KMS-11 (cell line): ENCODE measurements around the gene ACVR1.

ENCODE experiments used
- H2AFZ ChIP-seq: fragments of 200-600 bp; sonication (generic); 2 replicates; pipeline ENCODE4 v1.6.1; 2016; ENCODE audit warnings: antibody characterized with exemption, mixed run types, low read depth
- H3K27ac ChIP-seq: fragments of 200-600 bp; sonication (generic); 2 replicates; pipeline ENCODE4 v1.6.1; 2016; ENCODE audit warnings: mild to moderate bottlenecking, mixed run types
- H3K27me3 ChIP-seq: fragments of 200-600 bp; sonication (generic); 2 replicates; pipeline ENCODE4 v1.6.1; 2017; ENCODE audit warnings: mild to moderate bottlenecking, low read depth, mixed run types, moderate library complexity; ENCODE audit not compliant: insufficient read depth
- H3K36me3 ChIP-seq: fragments of 200-600 bp; sonication (generic); 2 replicates; pipeline ENCODE4 v1.6.1; 2017; ENCODE audit warnings: mild to moderate bottlenecking, mixed run types; ENCODE audit not compliant: insufficient read depth
- H3K4me1 ChIP-seq: fragments of 200-600 bp; sonication (generic); 2 replicates; pipeline ENCODE4 v1.6.1; 2016; ENCODE audit warnings: mild to moderate bottlenecking, low read depth, mixed run types; ENCODE audit not compliant: poor library complexity, severe bottlenecking
- H3K4me2 ChIP-seq: fragments of 200-600 bp; sonication (generic); 2 replicates; pipeline ENCODE4 v1.7.0; 2016; ENCODE audit warnings: mild to moderate bottlenecking, mixed run types
- H3K4me3 ChIP-seq: fragments of 200-600 bp; sonication (generic); IDR thresholded peaks from 2 replicates; pipeline ENCODE4 v1.6.1; 2017; ENCODE audit warnings: low read depth, low read length, mixed read lengths; ENCODE audit not compliant: insufficient read depth
- H3K79me2 ChIP-seq: fragments of 200-600 bp; sonication (generic); 2 replicates; pipeline ENCODE4 v1.6.1; 2016; ENCODE audit warnings: low read depth, mixed run types; ENCODE audit not compliant: insufficient read depth
- H3K9ac ChIP-seq: fragments of 200-600 bp; sonication (generic); 2 replicates; pipeline ENCODE4 v1.6.1; 2016; ENCODE audit warnings: mild to moderate bottlenecking, mixed run types
- H4K20me1 ChIP-seq: fragments of 200-600 bp; sonication (generic); 2 replicates; pipeline ENCODE4 v1.6.1; 2016; ENCODE audit warnings: mild to moderate bottlenecking, mixed run types; ENCODE audit not compliant: insufficient read depth
- TF ChIP-seq, protein P1 (sequence below): fragments of 200-600 bp; sonication (generic); conservative IDR thresholded peaks from 2 replicates; pipeline ENCODE4 v1.6.1; 2017; ENCODE audit warnings: low read depth, mild to moderate bottlenecking, antibody characterized with exemption, low read length, moderate library complexity, mixed read lengths

Gene ACVR1

DNA sequence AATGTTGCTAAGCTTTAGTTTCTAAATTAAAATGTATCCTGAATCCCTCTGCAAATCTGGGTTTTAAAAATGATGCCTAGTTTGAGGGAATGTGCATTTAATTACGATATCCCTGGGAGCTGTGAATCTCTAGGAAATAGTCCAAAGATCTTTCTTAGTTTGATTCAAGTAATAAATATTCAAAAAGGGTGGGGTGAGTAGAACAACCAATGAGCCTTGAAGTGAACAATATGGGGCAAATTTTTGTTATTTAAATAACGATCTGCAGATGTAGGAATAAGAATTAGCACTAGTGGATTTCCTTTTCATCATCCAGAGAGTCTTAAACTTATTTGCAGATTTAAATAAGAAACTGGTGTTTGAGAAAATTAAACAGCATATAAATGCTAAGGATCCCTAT lies 106.3 kb downstream of the ACVR1 start:
- no peaks in the 10 kb centered on the region for H3K36me3 ChIP-seq

DNA sequence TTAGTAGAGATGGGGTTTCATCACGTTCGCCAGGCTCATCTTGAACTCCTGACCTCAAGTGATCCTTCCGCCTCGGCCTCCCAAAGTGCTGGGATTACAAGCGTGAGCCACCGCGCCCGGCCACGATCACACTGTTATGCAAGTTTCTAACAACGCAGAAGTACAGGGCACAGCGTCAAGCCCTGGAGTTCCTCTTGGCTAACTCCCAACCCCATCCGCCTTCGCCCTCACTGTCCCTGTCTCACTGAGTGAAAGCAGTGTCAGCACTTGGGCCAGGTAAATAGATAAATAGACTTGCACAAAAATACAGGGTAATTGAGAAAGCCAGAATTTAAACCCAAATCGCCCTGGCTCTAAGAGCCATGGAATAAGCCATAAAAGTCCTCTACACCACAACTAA lies 111.7 kb downstream of the ACVR1 start:
- TF ChIP-seq, protein P1, sequence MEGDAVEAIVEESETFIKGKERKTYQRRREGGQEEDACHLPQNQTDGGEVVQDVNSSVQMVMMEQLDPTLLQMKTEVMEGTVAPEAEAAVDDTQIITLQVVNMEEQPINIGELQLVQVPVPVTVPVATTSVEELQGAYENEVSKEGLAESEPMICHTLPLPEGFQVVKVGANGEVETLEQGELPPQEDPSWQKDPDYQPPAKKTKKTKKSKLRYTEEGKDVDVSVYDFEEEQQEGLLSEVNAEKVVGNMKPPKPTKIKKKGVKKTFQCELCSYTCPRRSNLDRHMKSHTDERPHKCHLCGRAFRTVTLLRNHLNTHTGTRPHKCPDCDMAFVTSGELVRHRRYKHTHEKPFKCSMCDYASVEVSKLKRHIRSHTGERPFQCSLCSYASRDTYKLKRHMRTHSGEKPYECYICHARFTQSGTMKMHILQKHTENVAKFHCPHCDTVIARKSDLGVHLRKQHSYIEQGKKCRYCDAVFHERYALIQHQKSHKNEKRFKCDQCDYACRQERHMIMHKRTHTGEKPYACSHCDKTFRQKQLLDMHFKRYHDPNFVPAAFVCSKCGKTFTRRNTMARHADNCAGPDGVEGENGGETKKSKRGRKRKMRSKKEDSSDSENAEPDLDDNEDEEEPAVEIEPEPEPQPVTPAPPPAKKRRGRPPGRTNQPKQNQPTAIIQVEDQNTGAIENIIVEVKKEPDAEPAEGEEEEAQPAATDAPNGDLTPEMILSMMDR, result no peak
- no peak overlapping the region for H3K9ac ChIP-seq
- H3K79me2 ChIP-seq, result no peaks in the 10 kb centered on the region
- H3K27me3 ChIP-seq, result no peaks in the 10 kb centered on the region
- no peak overlapping the region for H3K4me3 ChIP-seq
- no peak overlapping the region for H3K27ac ChIP-seq
- no peak overlapping the region for H2AFZ ChIP-seq
- no peaks in the 10 kb centered on the region for H4K20me1 ChIP-seq
- H3K4me1 ChIP-seq, result no peaks in the 10 kb centered on the region
- no peaks in the 10 kb centered on the region for H3K36me3 ChIP-seq
- H3K4me2 ChIP-seq, result no peak overlapping the region

More for the DNA sequence above, 106.3 kb downstream of the ACVR1 start:
- H3K79me2 ChIP-seq, result no peaks in the 10 kb centered on the region
- H3K9ac ChIP-seq, result no peak overlapping the region
- TF ChIP-seq, protein P1, result no peak
- H3K27ac ChIP-seq, result no peak overlapping the region
- H3K4me2 ChIP-seq, result no peak overlapping the region
- H3K27me3 ChIP-seq, result no peaks in the 10 kb centered on the region
- no peaks in the 10 kb centered on the region for H4K20me1 ChIP-seq
- H3K4me3 ChIP-seq, result no peak overlapping the region
- no peak overlapping the region for H2AFZ ChIP-seq
- no peaks in the 10 kb centered on the region for H3K4me1 ChIP-seq

DNA sequence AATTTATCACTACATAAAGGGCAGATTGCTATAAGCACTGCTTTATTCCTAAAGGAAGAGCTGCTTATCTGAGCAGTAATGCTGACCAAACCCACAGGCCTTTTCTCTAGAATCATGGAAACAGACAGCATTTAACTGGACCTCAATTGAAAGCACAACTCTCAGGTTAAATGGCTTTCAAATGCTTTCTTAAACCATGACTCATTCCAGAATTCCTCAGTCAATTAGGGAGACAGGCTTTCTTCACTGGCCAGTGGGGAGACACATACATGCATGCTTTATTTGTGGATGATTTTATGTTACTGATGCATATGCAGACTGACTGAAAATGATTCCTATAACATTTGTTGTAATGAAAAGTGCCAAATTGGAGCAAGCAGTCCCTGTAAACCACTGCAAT lies 114.6 kb downstream of the ACVR1 start:
- Histone ChIP-seq H3K4me3 (no peak overlapping the region), H3K36me3 (no peaks in the 10 kb centered on the region), H3K27ac (no peak overlapping the region), H3K79me2 (no peaks in the 10 kb centered on the region), H3K4me1 (no peaks in the 10 kb centered on the region), H3K4me2 (no peak overlapping the region), H3K27me3 (no peaks in the 10 kb centered on the region), H3K9ac (no peak overlapping the region), H4K20me1 (no peaks in the 10 kb centered on the region), H2AFZ (no peak overlapping the region)
- TF ChIP-seq, protein P1, result no peak

DNA sequence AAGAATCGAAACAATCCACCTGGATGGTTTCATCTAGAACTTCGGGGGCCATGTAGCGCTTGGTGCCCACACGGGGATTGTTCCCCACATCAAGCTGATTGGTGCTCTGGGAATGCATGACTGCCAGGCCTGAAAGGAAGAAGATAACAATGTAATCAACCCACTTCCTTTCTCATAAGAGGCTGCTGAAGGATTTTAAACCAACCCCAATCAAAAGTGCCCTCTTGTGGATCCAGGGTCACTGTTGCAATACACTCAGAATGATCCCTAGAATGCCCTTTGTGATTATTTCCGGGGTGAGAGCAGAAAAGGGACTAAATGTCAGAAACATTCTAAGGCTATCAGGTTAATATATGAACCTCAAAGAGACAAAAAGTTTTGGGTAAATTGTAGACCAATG lies 115.2 kb downstream of the ACVR1 start:
- Histone ChIP-seq H3K9ac (no peak overlapping the region), H4K20me1 (no peaks in the 10 kb centered on the region), H3K36me3 (no peaks in the 10 kb centered on the region), H3K27me3 (no peaks in the 10 kb centered on the region), H3K79me2 (no peaks in the 10 kb centered on the region), H3K4me3 (no peak overlapping the region), H3K4me2 (no peak overlapping the region), H3K27ac (no peak overlapping the region), H2AFZ (no peak overlapping the region), H3K4me1 (no peaks in the 10 kb centered on the region)
- TF ChIP-seq, protein P1, result no peak
